HEK293 (cell line): ENCODE data around the gene S100A6.

Experiments
- CTCF ChIA-PET: fragments of 350-600 bp; formaldehyde crosslinking; extraction: SDS; loops from one replicate; lab custom pipeline; 2021; ENCODE audit warnings: antibody characterized with exemption; lab: Yijun Ruan, JAX
- POLR2A ChIA-PET: fragments of 300-600 bp; formaldehyde crosslinking; extraction: SDS; loops from one replicate; lab custom pipeline; 2020; ENCODE audit warnings: antibody characterized with exemption, inconsistent platforms; lab: Yijun Ruan, JAX
- H3K27ac ChIP-seq: fragments of 200-500 bp; sonication (Bioruptor generic); 2 replicates; pipeline ENCODE4 v1.5.1; 2014; ENCODE audit warnings: low read depth, low read length, control low read depth, inconsistent platforms; ENCODE audit errors: extremely low read depth
- H3K36me3 ChIP-seq, 2 experiments: fragments of 200-500 bp in 1 of 2; sonication (Bioruptor generic) in 1 of 2; 1 replicate in 1 of 2; 2 replicates in 1 of 2; pipeline ENCODE4 v1.5.1; 2014 to 2017; ENCODE audit warnings: inconsistent platforms in 2 of 2, low read length in 2 of 2; ENCODE audit not compliant: control insufficient read depth in 2 of 2, insufficient read depth in 1 of 2
- H3K4me1 ChIP-seq: fragments of 200-500 bp; sonication (Bioruptor generic); 2 replicates; pipeline ENCODE4 v1.5.1; 2014; ENCODE audit warnings: mild to moderate bottlenecking, low read length, inconsistent platforms; ENCODE audit not compliant: control insufficient read depth, insufficient read depth
- H3K4me3 ChIP-seq: 2 replicates; pipeline ENCODE4 v1.5.1; 2011; ENCODE audit warnings: low read depth, mild to moderate bottlenecking, control low read depth, low read length, moderate library complexity
- H3K9me3 ChIP-seq: fragments of 200-500 bp; sonication (Bioruptor generic); 2 replicates; pipeline ENCODE4 v1.5.1; 2014; ENCODE audit warnings: low read depth, low read length, inconsistent platforms; ENCODE audit not compliant: control insufficient read depth, insufficient read depth
- CTCF ChIP-seq: fragments of 450-650 bp; formaldehyde crosslinking; IDR thresholded peaks from 2 replicates; pipeline ENCODE4 v1.5.1; 2016; ENCODE audit warnings: missing biosample characterization, missing genetic modification characterization
- GFI1B ChIP-seq: fragments of 450-650 bp; formaldehyde crosslinking; IDR thresholded peaks from 2 replicates; pipeline ENCODE4 v1.5.1; 2016; ENCODE audit warnings: missing biosample characterization, missing genetic modification characterization
- HOXD13 ChIP-seq: sonication (generic); formaldehyde crosslinking; IDR thresholded peaks from 2 replicates; pipeline ENCODE4 v1.8.0; 2022; ENCODE audit warnings: missing genetic modification reagents, borderline replicate concordance
- PRDM6 ChIP-seq: fragments of 450-650 bp; formaldehyde crosslinking; IDR thresholded peaks from 2 replicates; pipeline ENCODE4 v1.5.1; 2017; ENCODE audit warnings: missing biosample characterization, missing genetic modification characterization
- SCRT2 ChIP-seq: fragments of 450-650 bp; formaldehyde crosslinking; IDR thresholded peaks from 2 replicates; pipeline ENCODE4 v1.5.1; 2016; ENCODE audit warnings: missing biosample characterization, missing genetic modification characterization
- SP3 ChIP-seq: fragments of 450-650 bp; formaldehyde crosslinking; IDR thresholded peaks from 2 replicates; pipeline ENCODE4 v1.5.1; 2016; ENCODE audit warnings: missing biosample characterization, missing genetic modification characterization
- ZBTB21 ChIP-seq: fragments of 450-650 bp; formaldehyde crosslinking; IDR thresholded peaks from 2 replicates; pipeline ENCODE4 v1.5.1; 2017; ENCODE audit warnings: missing biosample characterization, missing genetic modification characterization
- ZFP69B ChIP-seq: fragments of 450-650 bp; formaldehyde crosslinking; IDR thresholded peaks from 2 replicates; pipeline ENCODE4 v1.5.1; 2016; ENCODE audit warnings: missing biosample characterization, missing genetic modification characterization
- ZNF223 ChIP-seq: fragments of 450-650 bp; formaldehyde crosslinking; IDR thresholded peaks from 2 replicates; pipeline ENCODE4 v1.5.1; 2016; ENCODE audit warnings: missing biosample characterization, missing genetic modification characterization
- ZNF423 ChIP-seq: fragments of 450-650 bp; formaldehyde crosslinking; IDR thresholded peaks from 2 replicates; pipeline ENCODE4 v1.5.1; 2016; ENCODE audit warnings: missing biosample characterization, missing genetic modification characterization
- ZNF501 ChIP-seq: fragments of 450-650 bp; formaldehyde crosslinking; IDR thresholded peaks from 2 replicates; pipeline ENCODE4 v1.5.1; 2016; ENCODE audit warnings: missing biosample characterization, missing genetic modification characterization
- ZNF558 ChIP-seq: fragments of 450-650 bp; formaldehyde crosslinking; IDR thresholded peaks from 2 replicates; pipeline ENCODE4 v1.5.1; 2016; ENCODE audit warnings: missing biosample characterization, missing genetic modification characterization
- ZNF623 ChIP-seq: fragments of 450-650 bp; formaldehyde crosslinking; IDR thresholded peaks from 2 replicates; pipeline ENCODE4 v1.5.1; 2016; ENCODE audit warnings: missing biosample characterization, missing genetic modification characterization
- ZNF626 ChIP-seq: fragments of 450-650 bp; sonication (Bioruptor Pico); formaldehyde crosslinking; IDR thresholded peaks from 2 replicates; pipeline ENCODE4 v1.5.1; 2018; ENCODE audit warnings: missing biosample characterization, missing genetic modification characterization, inconsistent platforms
- ZNF776 ChIP-seq: fragments of 450-650 bp; formaldehyde crosslinking; IDR thresholded peaks from 2 replicates; pipeline ENCODE4 v1.5.0; 2017; ENCODE audit warnings: missing biosample characterization, missing genetic modification characterization, borderline replicate concordance
- ZNF792 ChIP-seq: fragments of 450-650 bp; formaldehyde crosslinking; IDR thresholded peaks from 2 replicates; pipeline ENCODE4 v1.5.1; 2016; ENCODE audit warnings: missing biosample characterization, missing genetic modification characterization
- ZSCAN18 ChIP-seq: fragments of 450-650 bp; formaldehyde crosslinking; IDR thresholded peaks from 2 replicates; pipeline ENCODE4 v1.5.1; 2016; ENCODE audit warnings: missing biosample characterization, missing genetic modification characterization
- TF ChIP-seq, protein P1 (sequence below): fragments of 450-650 bp; formaldehyde crosslinking; IDR thresholded peaks from 2 replicates; pipeline ENCODE4 v1.5.1; 2016; ENCODE audit warnings: missing biosample characterization, missing genetic modification characterization

S100A6 gene

GRCh38 chr1:153565529-153566374 lies 30.0 kb upstream of the S100A6 start, which contains the start of gene S100A2 (continued):
- TF ChIP-seq ZFP69B (tag by site-specific recombination) (peak; percentile 99), ZNF776 (tag by site-specific recombination) (no peak), GFI1B (tag by site-specific recombination) (no peak), ZNF792 (tag by site-specific recombination) (no peak), ZNF623 (tag by site-specific recombination) (no peak), ZBTB21 (tag by site-specific recombination) (peak; percentile 72), HOXD13 (CRISPR knock-in tag) (no peak), ZNF423 (tag by site-specific recombination) (no peak), SP3 (tag by site-specific recombination) (peak; percentile 66), ZNF626 (tag by site-specific recombination) (no peak), ZNF558 (tag by site-specific recombination) (0 out of 2 replicates have a peak, but pooled peaks have one; percentile 9), ZNF223 (no peak), ZNF501 (tag by site-specific recombination) (no peak)

DNA sequence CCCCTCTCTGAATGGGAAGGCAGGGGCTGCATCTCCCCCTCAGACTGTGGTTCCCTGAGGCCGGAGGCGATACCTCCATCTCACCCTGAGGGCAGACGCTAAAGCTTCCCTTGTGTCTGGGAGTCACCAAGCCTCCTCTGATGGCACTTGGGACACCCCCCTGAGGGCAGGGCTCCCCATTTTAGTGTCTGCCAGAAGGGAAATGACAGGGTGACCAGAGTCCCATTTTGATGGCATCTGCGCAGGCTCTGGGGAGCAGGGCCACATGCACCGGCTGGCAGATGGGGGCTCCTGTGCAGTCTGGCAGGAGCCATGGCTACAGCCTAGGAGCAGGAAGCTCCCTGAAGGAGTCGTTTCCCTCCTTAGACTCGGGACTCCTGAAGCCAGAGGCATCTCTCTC lies 28.2 kb upstream of the S100A6 start:
- CTCF ChIA-PET = interaction anchor here (0.6 to 3.1 kb wide), 6 partner anchors 10 to 63 kb away, joined by 3 to 28 read pairs (median 3); partner anchors contain the start of gene S100A13
- Histone ChIP-seq H3K4me1 (peaks cover 7% of the 10 kb centered on the region), H3K4me3 (no peak overlapping the region), H3K27ac (no peak overlapping the region), H3K9me3 (no peaks in the 10 kb centered on the region), H3K36me3 (no peaks in the 10 kb centered on the region)
- no peak for TF ChIP-seq ZSCAN18
- no peak for TF ChIP-seq SCRT2
- no peak for TF ChIP-seq PRDM6 (tag by site-specific recombination)
- no peak for TF ChIP-seq ZNF792 (tag by site-specific recombination)
- no peak for TF ChIP-seq CTCF (tag by site-specific recombination)
- TF ChIP-seq, protein P1, sequence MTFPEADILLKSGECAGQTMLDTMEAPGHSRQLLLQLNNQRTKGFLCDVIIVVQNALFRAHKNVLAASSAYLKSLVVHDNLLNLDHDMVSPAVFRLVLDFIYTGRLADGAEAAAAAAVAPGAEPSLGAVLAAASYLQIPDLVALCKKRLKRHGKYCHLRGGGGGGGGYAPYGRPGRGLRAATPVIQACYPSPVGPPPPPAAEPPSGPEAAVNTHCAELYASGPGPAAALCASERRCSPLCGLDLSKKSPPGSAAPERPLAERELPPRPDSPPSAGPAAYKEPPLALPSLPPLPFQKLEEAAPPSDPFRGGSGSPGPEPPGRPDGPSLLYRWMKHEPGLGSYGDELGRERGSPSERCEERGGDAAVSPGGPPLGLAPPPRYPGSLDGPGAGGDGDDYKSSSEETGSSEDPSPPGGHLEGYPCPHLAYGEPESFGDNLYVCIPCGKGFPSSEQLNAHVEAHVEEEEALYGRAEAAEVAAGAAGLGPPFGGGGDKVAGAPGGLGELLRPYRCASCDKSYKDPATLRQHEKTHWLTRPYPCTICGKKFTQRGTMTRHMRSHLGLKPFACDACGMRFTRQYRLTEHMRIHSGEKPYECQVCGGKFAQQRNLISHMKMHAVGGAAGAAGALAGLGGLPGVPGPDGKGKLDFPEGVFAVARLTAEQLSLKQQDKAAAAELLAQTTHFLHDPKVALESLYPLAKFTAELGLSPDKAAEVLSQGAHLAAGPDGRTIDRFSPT = no peak
- POLR2A ChIA-PET = interaction anchor here (0.8 to 1.9 kb wide), 4 partner anchors 19 to 404 kb away, joined by 3 to 7 read pairs (median 4); partner anchors contain the start of genes CHTOP, CREB3L4, S100A4 and S100A5
